Endodermal cell (in vitro differentiated cells): ENCODE measurements around the gene BAHD1. TPM values are rescaled to one million over a fixed set of nuclear protein-coding genes. Genes with fewer than 3 reads are reported as not detected.

Source experiments
- DNase-seq: peaks from one replicate; pipeline ENCODE4 v3.0.0-alpha.2; 2017
- H3K27ac ChIP-seq: 2 replicates; pipeline ENCODE4 v1.5.1; 2013; ENCODE audit warnings: mild to moderate bottlenecking, low read depth, low read length, moderate library complexity
- H3K27me3 ChIP-seq: 2 replicates; pipeline ENCODE4 v1.6.1; 2013; ENCODE audit warnings: mild to moderate bottlenecking, low read length, moderate library complexity; ENCODE audit not compliant: insufficient read depth, control insufficient read depth, poor library complexity, severe bottlenecking
- H3K36me3 ChIP-seq: 2 replicates; pipeline ENCODE4 v1.7.0; 2013; ENCODE audit warnings: mild to moderate bottlenecking, low read length, moderate library complexity; ENCODE audit not compliant: control insufficient read depth, insufficient read depth
- H3K4me1 ChIP-seq: one replicate; pipeline ENCODE4 v1.7.0; 2013; ENCODE audit warnings: low read length; ENCODE audit not compliant: control insufficient read depth, insufficient read depth
- H3K4me3 ChIP-seq: 2 replicates; pipeline ENCODE4 v1.5.1; 2013; ENCODE audit warnings: mild to moderate bottlenecking, low read length, moderate library complexity
- H3K9ac ChIP-seq: 2 replicates; pipeline ENCODE4 v1.6.1; 2013; ENCODE audit warnings: mild to moderate bottlenecking, low read length, moderate library complexity; ENCODE audit not compliant: poor library complexity, severe bottlenecking; ENCODE audit errors: extremely low read depth
- H3K9me3 ChIP-seq: 2 replicates; pipeline ENCODE4 v1.6.1; 2013; ENCODE audit warnings: mild to moderate bottlenecking, low read length, moderate library complexity; ENCODE audit not compliant: control insufficient read depth
- H3K27ac Mint-ChIP-seq: 2 replicates; pipeline ENCODE4 v1.8.0; 2020; ENCODE audit warnings: mixed read lengths
- H3K27me3 Mint-ChIP-seq: 2 replicates; pipeline ENCODE4 v1.8.0; 2021; ENCODE audit warnings: mild to moderate bottlenecking, mixed read lengths; ENCODE audit not compliant: insufficient read depth
- H3K36me3 Mint-ChIP-seq: 2 replicates; pipeline ENCODE4 v1.8.0; 2020; ENCODE audit warnings: low read depth, mixed read lengths
- H3K4me1 Mint-ChIP-seq: 2 replicates; pipeline ENCODE4 v1.8.0; 2020; ENCODE audit warnings: mixed read lengths
- H3K4me3 Mint-ChIP-seq: 2 replicates; pipeline ENCODE4 v1.8.0; 2020; ENCODE audit warnings: mild to moderate bottlenecking, moderate library complexity, mixed read lengths
- H3K9me3 Mint-ChIP-seq: 2 replicates; pipeline ENCODE4 v1.8.0; 2020; ENCODE audit warnings: mild to moderate bottlenecking, mixed read lengths
- WGBS, 2 experiments: methylation state at CpG; one replicate each; pipeline versions ENCODE4 v1.1.5 to v1.1.7; 2013; ENCODE audit warnings: missing lambda C conversion rate in 2 of 2, mixed read lengths in 1 of 2; ENCODE audit not compliant: insufficient coverage in 1 of 2, insufficient read length in 1 of 2; 5-methylcytosine and 5-hydroxymethylcytosine counted together
- total RNA-seq, 2 donors: library from RNA; stranded (reverse); fragmentation: NEBNext Ultra II Directional in 1 of 2; extraction: Animal tissue kit (Norgen Biotek cat#: 25700) in 1 of 2; gene quantifications; 2 replicates in 1 of 2; 3 replicates in 1 of 2; pipeline ENCODE4 v1.2.1, GENCODE V29; 2021
- TF ChIP-seq, protein P1 (sequence below): fragments of 200-600 bp; sonication (generic); conservative IDR thresholded peaks from 2 replicates; pipeline ENCODE4 v1.5.0; 2021; ENCODE audit warnings: antibody characterized with exemption, mild to moderate bottlenecking

Gene BAHD1
- total RNA-seq, 2 donors from 2014 or later, result 23.5 to 30.1 TPM

GRCh38 chr15:40501487-40501886 lies 60.7 kb downstream of the BAHD1 start:
- H3K27me3 ChIP-seq, result peaks cover 10% of the 10 kb centered on the region
- 90 to 91% methylated on average over 2 to 6 of the region's 6 CpGs for WGBS, 2 experiments
- H3K9me3 ChIP-seq, result no peaks in the 10 kb centered on the region
- Mint-ChIP-seq H3K36me3 (no peaks in the 10 kb centered on the region), H3K4me3 (no peak overlapping the region), H3K27me3 (peaks cover 19% of the 10 kb centered on the region), H3K9me3 (no peaks in the 10 kb centered on the region), H3K4me1 (peaks cover under 1% of the 10 kb centered on the region), H3K27ac (no peak overlapping the region)
- no peaks in the 10 kb centered on the region for H3K36me3 ChIP-seq
- no peak overlapping the region for H3K27ac ChIP-seq
- TF ChIP-seq, protein P1, sequence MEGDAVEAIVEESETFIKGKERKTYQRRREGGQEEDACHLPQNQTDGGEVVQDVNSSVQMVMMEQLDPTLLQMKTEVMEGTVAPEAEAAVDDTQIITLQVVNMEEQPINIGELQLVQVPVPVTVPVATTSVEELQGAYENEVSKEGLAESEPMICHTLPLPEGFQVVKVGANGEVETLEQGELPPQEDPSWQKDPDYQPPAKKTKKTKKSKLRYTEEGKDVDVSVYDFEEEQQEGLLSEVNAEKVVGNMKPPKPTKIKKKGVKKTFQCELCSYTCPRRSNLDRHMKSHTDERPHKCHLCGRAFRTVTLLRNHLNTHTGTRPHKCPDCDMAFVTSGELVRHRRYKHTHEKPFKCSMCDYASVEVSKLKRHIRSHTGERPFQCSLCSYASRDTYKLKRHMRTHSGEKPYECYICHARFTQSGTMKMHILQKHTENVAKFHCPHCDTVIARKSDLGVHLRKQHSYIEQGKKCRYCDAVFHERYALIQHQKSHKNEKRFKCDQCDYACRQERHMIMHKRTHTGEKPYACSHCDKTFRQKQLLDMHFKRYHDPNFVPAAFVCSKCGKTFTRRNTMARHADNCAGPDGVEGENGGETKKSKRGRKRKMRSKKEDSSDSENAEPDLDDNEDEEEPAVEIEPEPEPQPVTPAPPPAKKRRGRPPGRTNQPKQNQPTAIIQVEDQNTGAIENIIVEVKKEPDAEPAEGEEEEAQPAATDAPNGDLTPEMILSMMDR, result no peak
- H3K4me1 ChIP-seq, result no peaks in the 10 kb centered on the region
- no peak for DNase-seq
- H3K9ac ChIP-seq, result no peak overlapping the region
- no peak overlapping the region for H3K4me3 ChIP-seq

GRCh38 chr15:40506964-40507571 lies 66.3 kb downstream of the BAHD1 start:
- H3K27me3 ChIP-seq, result peaks cover 44% of the 10 kb centered on the region
- peak; percentile 94 for DNase-seq
- no peak overlapping the region for H3K27ac ChIP-seq
- 8 to 12% methylated on average over 5 to 30 of the region's 30 CpGs for WGBS, 2 experiments
- TF ChIP-seq, protein P1, result peak; percentile 89
- Mint-ChIP-seq H3K27ac (no peak overlapping the region), H3K36me3 (no peaks in the 10 kb centered on the region), H3K9me3 (no peaks in the 10 kb centered on the region), H3K4me1 (peaks cover 9% of the 10 kb centered on the region), H3K4me3 (peak overlapping the region; percentile 23), H3K27me3 (peaks cover 58% of the 10 kb centered on the region)
- no peak overlapping the region for H3K9ac ChIP-seq
- H3K4me3 ChIP-seq, result no peak overlapping the region
- no peaks in the 10 kb centered on the region for H3K4me1 ChIP-seq
- no peaks in the 10 kb centered on the region for H3K36me3 ChIP-seq
- no peaks in the 10 kb centered on the region for H3K9me3 ChIP-seq

DNA sequence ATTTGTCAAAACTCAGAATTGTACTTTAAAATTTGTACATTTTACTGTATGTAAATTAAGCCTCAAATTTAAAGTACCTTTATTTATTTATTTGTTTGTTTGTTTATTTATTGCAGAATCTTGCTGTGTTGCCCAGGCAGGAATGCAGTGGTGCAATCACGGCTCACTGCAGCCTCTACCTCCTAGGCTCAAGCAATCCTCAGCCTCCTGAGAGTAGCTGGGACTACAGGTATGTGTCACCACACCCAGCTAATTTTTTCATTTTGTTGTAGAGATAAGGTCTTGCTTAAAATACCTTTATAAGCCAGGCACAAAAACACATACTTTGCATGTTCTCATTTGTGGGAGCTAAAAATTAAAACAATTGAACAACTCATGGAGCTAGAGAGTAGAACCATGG lies 67.5 kb downstream of the BAHD1 start:
- TF ChIP-seq, protein P1, result no peak
- H3K27ac Mint-ChIP-seq, result no peak overlapping the region
- no peak overlapping the region for H3K4me3 Mint-ChIP-seq
- peaks cover 52% of the 10 kb centered on the region for H3K27me3 ChIP-seq
- peaks cover 11% of the 10 kb centered on the region for H3K4me1 Mint-ChIP-seq
- H3K9ac ChIP-seq, result no peak overlapping the region
- no peak overlapping the region for H3K4me3 ChIP-seq
- H3K36me3 Mint-ChIP-seq, result no peaks in the 10 kb centered on the region
- WGBS, 2 experiments, result 57 to 77% methylated on average over 1 of the region's 1 CpG
- H3K27me3 Mint-ChIP-seq, result peaks cover 66% of the 10 kb centered on the region
- no peaks in the 10 kb centered on the region for H3K9me3 Mint-ChIP-seq
- no peaks in the 10 kb centered on the region for H3K36me3 ChIP-seq
- H3K27ac ChIP-seq, result no peak overlapping the region
- no peaks in the 10 kb centered on the region for H3K9me3 ChIP-seq
- H3K4me1 ChIP-seq, result no peaks in the 10 kb centered on the region
- no peak for DNase-seq
